Stimulated activated CD4-positive, alpha-beta T cell treated with anti-CD3 and anti-CD28 coated beads, TNF-alpha, amount 100 ng/mL, for 48 hours (primary cell): Measurements from ENCODE around the gene IFIT1B.

ENCODE experiments used
- DNase-seq, 3 donors: peaks; one replicate each; pipeline ENCODE4 v3.0.0-alpha.2; 2020; ENCODE audit warnings: low read depth in 3 of 3

The IFIT1B gene

DNA sequence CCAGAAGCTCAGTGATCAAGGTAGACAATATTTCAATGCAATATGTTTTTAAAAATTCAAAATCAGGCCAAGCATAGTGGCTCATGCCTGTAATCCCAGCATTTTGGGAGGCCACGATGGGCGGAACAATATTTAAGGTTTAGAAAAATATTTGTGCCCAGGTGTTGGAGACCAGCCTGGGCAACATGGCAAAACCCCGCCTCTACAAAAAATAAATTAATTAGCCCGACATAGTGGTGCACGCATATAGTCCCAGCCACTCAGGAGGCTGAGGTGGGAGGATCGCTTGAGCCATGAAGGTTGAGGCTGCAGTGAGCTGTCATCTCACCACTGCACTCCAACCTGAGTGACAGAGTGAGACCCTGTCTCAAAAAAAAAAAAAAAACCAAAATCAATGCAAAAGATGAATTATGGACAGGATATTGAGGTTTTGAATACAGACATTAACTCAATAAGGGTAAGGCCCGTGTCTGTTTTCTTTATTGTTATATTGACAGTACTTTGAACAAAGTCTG, 35.6 kb downstream of the IFIT1B start:
- no peak for DNase-seq

- peak in 2 of 3 donors; percentile 40 to 41 for DNase-seq
These were observed 36.5 kb downstream of the IFIT1B start, which contains the start of gene IFIT5 for GRCh38 chr10:89414146-89414878. TSS of gene IFIT5 (plus strand) at chr10:89414568. CDS start at chr10:89414799, 231 bp downstream.

GRCh38 chr10:89414879-89415821, 37.3 kb downstream of the IFIT1B start:
- DNase-seq: peak in 1 of 3 donors; percentile 28

GRCh38 chr10:89416465-89416864, 38.6 kb downstream of the IFIT1B start:
- DNase-seq: no peak

DNA sequence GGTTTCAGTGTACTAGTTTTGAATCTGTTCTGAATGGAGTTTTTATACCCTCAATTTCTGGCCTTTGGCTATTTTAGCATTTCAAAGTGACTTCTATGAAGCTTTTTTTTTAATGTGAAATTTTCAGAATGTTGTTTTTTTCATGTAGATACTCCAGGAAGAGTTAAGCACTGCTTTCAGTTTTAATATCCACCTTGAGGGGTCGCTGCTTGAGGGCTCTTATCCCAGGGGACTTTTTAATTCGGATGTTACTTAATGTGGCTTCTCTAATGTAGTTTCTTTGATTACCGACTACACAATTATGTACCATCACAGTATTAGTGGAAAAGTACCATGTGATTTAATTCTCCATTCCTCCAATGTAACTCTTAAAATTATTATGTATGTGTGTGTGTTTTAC, 41.7 kb downstream of the IFIT1B start:
- no peak for DNase-seq

DNA sequence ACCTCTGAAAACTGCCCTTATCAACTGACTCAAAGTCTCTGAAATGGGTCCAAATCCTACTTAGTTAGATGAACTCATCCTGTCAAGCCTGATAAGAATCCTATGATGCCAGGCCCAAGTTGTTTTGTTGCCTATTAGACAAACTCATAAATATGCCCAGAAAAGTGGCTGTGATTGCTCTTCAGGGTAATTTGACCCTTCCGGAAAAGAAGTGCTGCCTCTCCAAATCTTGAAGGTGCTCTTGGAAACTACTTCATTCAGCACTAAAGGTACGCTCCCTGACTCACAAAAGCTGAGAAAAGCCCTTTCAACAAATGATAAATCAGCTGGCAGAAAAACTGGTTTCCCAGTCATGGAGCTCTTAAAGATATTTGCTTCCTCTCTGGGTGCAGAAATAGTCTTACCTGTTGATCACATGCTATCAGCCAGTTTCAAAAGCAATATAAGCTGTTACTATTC, 43.2 kb downstream of the IFIT1B start:
- DNase-seq: no peak

DNA sequence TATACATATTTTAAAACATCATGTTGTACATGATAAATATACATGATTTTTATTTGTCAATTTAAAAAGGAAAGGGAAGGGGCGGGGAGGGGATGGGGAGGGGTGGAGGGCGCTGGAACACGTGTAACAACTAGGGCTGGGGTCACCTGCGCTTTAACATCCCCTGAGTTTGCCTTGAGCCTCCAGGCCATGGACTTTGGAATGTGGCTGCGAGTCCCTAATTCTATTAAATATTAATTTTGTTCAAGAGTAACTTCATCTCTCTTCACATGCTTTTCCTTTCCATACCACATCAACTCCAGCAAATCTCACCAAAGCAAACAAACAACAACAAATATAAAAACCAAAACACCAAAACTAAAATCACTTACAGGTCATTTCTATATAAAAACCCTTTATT, 47.1 kb downstream of the IFIT1B start:
- DNase-seq: no peak

DNA sequence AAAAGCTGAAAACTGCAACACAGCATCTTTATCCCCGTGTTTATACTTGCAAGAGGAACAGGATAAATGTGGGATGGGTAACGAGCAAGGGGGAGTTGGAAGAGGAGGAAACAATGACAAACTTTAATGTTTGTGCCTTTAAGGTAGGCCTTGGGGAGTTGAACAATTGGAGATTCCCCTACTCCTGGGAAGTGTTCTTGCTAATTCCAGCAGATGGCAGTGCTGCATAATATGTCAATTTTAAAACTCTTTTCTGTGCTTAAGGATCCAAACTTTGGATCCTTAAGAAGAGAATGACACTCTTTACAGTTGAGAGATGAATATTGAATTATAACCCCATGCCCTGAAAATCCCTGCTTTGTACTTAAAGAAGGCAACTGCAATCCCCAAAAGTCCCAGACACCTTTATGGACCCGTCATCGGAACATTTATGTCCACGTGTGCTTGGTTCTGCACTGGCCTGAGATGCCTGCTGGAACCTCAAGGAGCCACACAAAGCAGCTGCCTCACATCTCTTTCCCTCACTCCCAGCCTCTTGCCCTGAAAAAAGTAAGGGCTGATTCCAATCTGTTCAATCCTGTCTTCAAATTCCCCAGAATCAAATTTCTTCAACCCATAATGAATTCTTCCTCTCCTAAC, 48.5 kb downstream of the IFIT1B start:
- DNase-seq: no peak

DNA sequence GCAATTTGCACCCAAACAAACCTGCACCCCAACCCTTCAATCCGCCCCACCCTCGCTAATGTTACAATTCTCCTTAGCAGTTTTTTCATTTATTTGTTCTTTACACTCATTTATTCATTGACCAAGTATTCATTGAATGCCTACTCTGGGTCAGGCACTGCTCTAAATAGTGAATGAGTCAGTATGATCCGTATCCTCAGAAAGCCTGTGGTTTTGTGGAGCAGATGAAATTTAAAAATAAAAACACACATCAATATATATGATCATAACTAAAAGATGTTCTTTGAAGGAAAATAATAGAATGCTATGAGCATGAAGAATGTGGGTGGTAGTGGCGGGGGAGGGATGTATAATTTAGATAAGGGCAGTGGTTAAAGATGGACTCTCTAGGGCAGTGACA, 49.8 kb downstream of the IFIT1B start:
- no peak for DNase-seq

GRCh38 chr10:89428877-89429276, 51.0 kb downstream of the IFIT1B start:
- no peak for DNase-seq

DNA sequence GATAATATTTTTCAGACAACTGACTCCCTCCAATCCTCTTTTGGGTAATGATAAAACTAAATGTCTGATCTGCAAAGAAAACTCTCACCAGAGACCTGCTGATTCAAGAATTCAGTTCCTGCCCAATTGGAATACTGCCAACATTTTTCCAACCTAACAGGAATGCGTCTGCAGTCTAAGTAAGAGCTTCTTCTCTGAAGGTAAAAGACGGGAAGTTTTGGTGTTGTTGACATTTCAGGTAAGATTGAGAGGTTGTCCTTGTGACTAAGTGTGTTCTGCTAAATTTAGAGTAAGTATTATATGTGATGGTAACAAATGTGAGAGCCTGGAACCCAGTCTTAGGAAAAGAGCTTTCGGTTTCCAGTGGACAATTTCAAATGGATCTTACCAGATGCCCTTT, 54.1 kb downstream of the IFIT1B start:
- no peak for DNase-seq
